ENCODE measurements around the gene SNPH.
A peak's percentile ranks its signal among the peaks of the same experiment; 100 is the strongest.

Gene SNPH

GRCh38 chr20:1264727-1265126, 1.4 kb upstream of the SNPH start:
- DNase-seq (ENCODE audit: low read depth, low spot score): no peak
- ChIA-PET CTCF (interaction anchor here (1.3 to 1.5 kb wide), 2 partner anchors 51 to 239 kb away, joined by 3 to 4 read pairs; no protein-coding TSS in a partner anchor), POLR2A (no interaction called here)
- H3K4me3 ChIP-seq (ENCODE audit: low read depth, low read length): no peak overlapping the region
- TF ChIP-seq CTCF (IDR thresholded peaks at IDR 0.05; ENCODE audit: insufficient read depth, low read length, missing control alignments): no peak

GRCh38 chr20:1265226-1265915, 723 bp upstream of the SNPH start:
- POLR2A ChIA-PET: no interaction called here
- TF ChIP-seq CTCF (IDR thresholded peaks at IDR 0.05; ENCODE audit: insufficient read depth, low read length, missing control alignments): no peak
- CTCF ChIA-PET: interaction anchor here (0.6 to 2.7 kb wide), 5 partner anchors 15 to 239 kb away, joined by 3 to 7 read pairs (median 4); no protein-coding TSS in a partner anchor
- H3K4me3 ChIP-seq (ENCODE audit: low read depth, low read length): peak overlapping the region; percentile 71
- no peak for DNase-seq (ENCODE audit: low read depth, low spot score)

GRCh38 chr20:1265916-1266166, 253 bp upstream of the SNPH start:
- DNase-seq (ENCODE audit: low read depth, low spot score): no peak
- TF ChIP-seq CTCF (IDR thresholded peaks at IDR 0.05; ENCODE audit: insufficient read depth, low read length, missing control alignments): no peak
- H3K4me3 ChIP-seq (ENCODE audit: low read depth, low read length): peak overlapping the region; percentile 71
- CTCF ChIA-PET: interaction anchor here (0.6 to 2.7 kb wide), 3 partner anchors 14 to 47 kb away, joined by 3 to 7 read pairs (median 5); no protein-coding TSS in a partner anchor
- POLR2A ChIA-PET: no interaction called here

GRCh38 chr20:1267161-1267560, 1.1 kb downstream of the SNPH start:
- ChIA-PET CTCF (interaction anchor here (0.7 to 2.7 kb wide), 7 partner anchors 13 to 237 kb away, joined by 3 to 7 read pairs (median 4); no protein-coding TSS in a partner anchor), POLR2A (no interaction called here)
- DNase-seq (ENCODE audit: low read depth, low spot score): no peak
- TF ChIP-seq CTCF (IDR thresholded peaks at IDR 0.05; ENCODE audit: insufficient read depth, low read length, missing control alignments): no peak
- peak overlapping the region; percentile 71 for H3K4me3 ChIP-seq (ENCODE audit: low read depth, low read length)

GRCh38 chr20:1267809-1268374, 1.8 kb downstream of the SNPH start:
- H3K4me3 ChIP-seq (ENCODE audit: low read depth, low read length): no peak overlapping the region
- ChIA-PET POLR2A (no interaction called here), CTCF (interaction anchor here (1.1 to 2.7 kb wide), 3 partner anchors 45 to 236 kb away, joined by 3 to 7 read pairs (median 5); no protein-coding TSS in a partner anchor)
- no peak for TF ChIP-seq CTCF (IDR thresholded peaks at IDR 0.05; ENCODE audit: insufficient read depth, low read length, missing control alignments)
- no peak for DNase-seq (ENCODE audit: low read depth, low spot score)

- no peak for TF ChIP-seq CTCF (IDR thresholded peaks at IDR 0.05; ENCODE audit: insufficient read depth, low read length, missing control alignments)
- no peak for DNase-seq (ENCODE audit: low read depth, low spot score)
- H3K4me3 ChIP-seq (ENCODE audit: low read depth, low read length): no peak overlapping the region
- ChIA-PET POLR2A (no interaction called here), CTCF (no interaction called here)
Observed at GRCh38 chr20:1269235-1269634, 3.1 kb downstream of the SNPH start.

All from AG04449 (cell line).